K562 (cell line): ENCODE measurements around the gene PDLIM7. TPM values are rescaled to one million over a fixed set of nuclear protein-coding genes. Genes with fewer than 3 reads are reported as not detected.
A peak's percentile ranks its signal among the peaks of the same experiment; 100 is the strongest.

Source experiments
- ETV1 ChIP-seq: fragments of 450-650 bp; conservative IDR thresholded peaks from 2 replicates; pipeline ENCODE4 v1.6.1; 2016; ENCODE audit warnings: missing genetic modification characterization, control low read depth, low read depth, missing compliant biosample characterization
- ETV6 ChIP-seq, 3 experiments: fragments of 150-350 bp in 1 of 3; sonication (generic) in 1 of 3; formaldehyde crosslinking in 1 of 3; IDR thresholded peaks; 2 replicates each; pipeline versions ENCODE4 v1.6.1 to v1.8.0; 2014 to 2022; ENCODE audit warnings: borderline replicate concordance in 2 of 3, low read depth in 2 of 3, antibody characterized with exemption in 1 of 3, low read length in 1 of 3, mild to moderate bottlenecking in 1 of 3, missing genetic modification reagents in 1 of 3
- GABPB1 ChIP-seq: sonication (generic); formaldehyde crosslinking; IDR thresholded peaks from 2 replicates; pipeline ENCODE4 v1.8.0; 2022; ENCODE audit warnings: mild to moderate bottlenecking, missing genetic modification reagents
- IFI16 ChIP-seq: fragments of 250-450 bp; sonication (Bioruptor Pico); IDR thresholded peaks from 2 replicates; pipeline ENCODE4 v2.1.2; 2022; ENCODE audit warnings: mild to moderate bottlenecking, inconsistent platforms
- MAZ ChIP-seq, 2 experiments: fragments of 450-650 bp in 1 of 2; sonication (generic) in 1 of 2; formaldehyde crosslinking; IDR thresholded peaks in 1 of 2; conservative IDR thresholded peaks in 1 of 2; 2 replicates each; pipeline versions ENCODE4 v1.4.0 to v1.5.0; 2020; ENCODE audit warnings: mild to moderate bottlenecking in 1 of 2, missing genetic modification reagents in 1 of 2
- MBD2 ChIP-seq: sonication (generic); IDR thresholded peaks from 2 replicates; pipeline ENCODE4 v1.6.1; 2016; ENCODE audit warnings: low read depth, borderline replicate concordance
- POLR2G ChIP-seq: fragments of 200-400 bp; formaldehyde crosslinking; IDR thresholded peaks from 2 replicates; pipeline ENCODE4 v1.6.1; 2017; ENCODE audit warnings: low read depth, mild to moderate bottlenecking, antibody characterized with exemption, low read length, moderate library complexity
- ZBTB17 ChIP-seq: fragments of 450-650 bp; formaldehyde crosslinking; IDR thresholded peaks from 2 replicates; pipeline ENCODE4 v1.4.0; 2020; ENCODE audit warnings: mild to moderate bottlenecking
- ZNF76 ChIP-seq: fragments of 250-450 bp; sonication (Bioruptor Pico); IDR thresholded peaks from 2 replicates; pipeline ENCODE4 v1.4.0; 2020; ENCODE audit warnings: mild to moderate bottlenecking, moderate library complexity, borderline replicate concordance
- polyA plus RNA-seq, 8 experiments: library from polyadenylated mRNA; depleted of rRNA in 4 of 8; stranded (reverse) in 5 of 8; unstranded in 3 of 8; fragments of >200 nt; fragmentation: Nextera tagmentation in 2 of 8; fragmentation: Illumina TruSeq in 1 of 8; extraction: Ambion mirVana in 2 of 8; extraction: Trizol in 1 of 8; gene quantifications; 2 replicates each; pipeline versions ENCODE4 v1.2.1 to v1.2.3, GENCODE V29; 2011 to 2014; ENCODE audit warnings: inconsistent platforms in 1 of 8, missing spikeins in 1 of 8
- total RNA-seq, 7 experiments: library from RNA; depleted of rRNA in 6 of 7; stranded (reverse); fragments of >200 nt in 6 of 7; fragmentation: Illumina TruSeq in 2 of 7; extraction: Trizol in 2 of 7; gene quantifications; 2 replicates each; pipeline versions ENCODE4 v1.2.1 to v1.2.3, GENCODE V29; 2011 to 2021; ENCODE audit warnings: low replicate concordance in 1 of 7
- TF ChIP-seq, protein P1 (sequence below), 2 experiments: fragments of 450-650 bp in 1 of 2; IDR thresholded peaks; 2 replicates each; pipeline ENCODE4 v1.6.1; 2011 to 2017; ENCODE audit warnings: low read depth in 2 of 2, antibody characterized with exemption in 1 of 2, borderline replicate concordance in 1 of 2, low read length in 1 of 2, mild to moderate bottlenecking in 1 of 2, mixed read lengths in 1 of 2; ENCODE audit not compliant: control insufficient read depth in 1 of 2
- TF ChIP-seq, protein P2 (sequence below): fragments of 450-650 bp; IDR thresholded peaks from 2 replicates; pipeline ENCODE4 v1.6.1; 2017; ENCODE audit warnings: antibody characterized with exemption, mild to moderate bottlenecking
- TF ChIP-seq, protein P3 (sequence below), 3 experiments: fragments of 200-800 bp in 1 of 3; fragments of 250-450 bp in 1 of 3; fragments of 450-650 bp in 1 of 3; sonication (Bioruptor Pico) in 1 of 3; sonication (Bioruptor generic) in 1 of 3; formaldehyde crosslinking in 1 of 3; IDR thresholded peaks; 2 replicates each; pipeline versions ENCODE4 v1.6.1 to v1.8.0; 2016 to 2022; ENCODE audit warnings: mild to moderate bottlenecking in 2 of 3, missing genetic modification characterization in 2 of 3, missing compliant biosample characterization in 1 of 3, moderate library complexity in 1 of 3

PDLIM7 gene
- total and polyA plus RNA-seq, 9 of the 15 experiments (the other 6 are each of a cell fraction or from before 2014, with no cell fraction given), result 2.1 to 124 (median 32.6) TPM

DNA sequence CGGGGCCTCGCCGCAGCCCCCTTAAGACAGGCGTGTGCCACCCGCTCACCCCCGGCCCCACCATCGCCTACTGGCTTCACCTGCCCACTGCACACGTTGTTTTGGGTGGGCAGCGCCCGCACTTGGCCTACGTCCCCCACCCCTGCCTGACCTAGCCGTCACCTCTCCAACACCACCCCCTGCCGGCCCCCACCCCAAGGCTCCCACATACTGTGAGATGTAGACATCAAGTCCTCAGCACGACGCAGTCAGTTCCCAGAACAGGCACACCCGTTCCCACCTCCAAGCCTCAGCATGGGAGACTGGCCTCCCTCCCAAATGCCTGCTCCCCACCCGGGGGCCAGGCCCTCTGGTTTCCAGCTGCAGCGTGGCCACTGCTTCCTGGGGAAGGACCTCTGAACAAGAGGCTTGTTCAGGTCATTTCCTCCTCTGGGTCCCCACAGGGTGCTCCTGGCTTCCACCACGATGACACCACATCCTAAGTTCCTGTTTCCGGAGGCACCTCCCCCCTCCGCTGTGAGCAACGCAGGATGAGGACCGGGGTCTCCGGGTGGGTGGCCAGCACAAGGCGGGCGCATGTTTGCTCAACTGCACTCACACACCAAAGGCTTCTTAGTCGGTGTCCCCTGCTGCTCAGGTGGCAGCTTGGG lies 35.3 kb downstream of the PDLIM7 start (continued):
- TF ChIP-seq, protein P1, sequence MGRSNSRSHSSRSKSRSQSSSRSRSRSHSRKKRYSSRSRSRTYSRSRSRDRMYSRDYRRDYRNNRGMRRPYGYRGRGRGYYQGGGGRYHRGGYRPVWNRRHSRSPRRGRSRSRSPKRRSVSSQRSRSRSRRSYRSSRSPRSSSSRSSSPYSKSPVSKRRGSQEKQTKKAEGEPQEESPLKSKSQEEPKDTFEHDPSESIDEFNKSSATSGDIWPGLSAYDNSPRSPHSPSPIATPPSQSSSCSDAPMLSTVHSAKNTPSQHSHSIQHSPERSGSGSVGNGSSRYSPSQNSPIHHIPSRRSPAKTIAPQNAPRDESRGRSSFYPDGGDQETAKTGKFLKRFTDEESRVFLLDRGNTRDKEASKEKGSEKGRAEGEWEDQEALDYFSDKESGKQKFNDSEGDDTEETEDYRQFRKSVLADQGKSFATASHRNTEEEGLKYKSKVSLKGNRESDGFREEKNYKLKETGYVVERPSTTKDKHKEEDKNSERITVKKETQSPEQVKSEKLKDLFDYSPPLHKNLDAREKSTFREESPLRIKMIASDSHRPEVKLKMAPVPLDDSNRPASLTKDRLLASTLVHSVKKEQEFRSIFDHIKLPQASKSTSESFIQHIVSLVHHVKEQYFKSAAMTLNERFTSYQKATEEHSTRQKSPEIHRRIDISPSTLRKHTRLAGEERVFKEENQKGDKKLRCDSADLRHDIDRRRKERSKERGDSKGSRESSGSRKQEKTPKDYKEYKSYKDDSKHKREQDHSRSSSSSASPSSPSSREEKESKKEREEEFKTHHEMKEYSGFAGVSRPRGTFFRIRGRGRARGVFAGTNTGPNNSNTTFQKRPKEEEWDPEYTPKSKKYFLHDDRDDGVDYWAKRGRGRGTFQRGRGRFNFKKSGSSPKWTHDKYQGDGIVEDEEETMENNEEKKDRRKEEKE (IDR thresholded peaks at IDR 0.05; ENCODE audit: borderline replicate concordance in 1 of 2, control insufficient read depth in 1 of 2, low read depth in 2 of 2, low read length in 1 of 2), result no peak
- TF ChIP-seq POLR2G (peak; percentile 60; the same call in 1 of the 2 replicates), GABPB1 (peak; percentile 61; the same call in 1 of the 2 replicates), ZNF76 (CRISPR knock-in tag) (no peak), ETV6 (IDR thresholded peaks at IDR 0.05; ENCODE audit: borderline replicate concordance in 1 of 2, low read depth in 2 of 2, low read length in 1 of 2) (peak in 1 of 2 experiments; percentile 53; a peak in 2 of 4 replicates), ETV6 (CRISPR knock-in tag; IDR thresholded peaks at IDR 0.05; ENCODE audit: borderline replicate concordance) (no peak), MBD2 (no peak), IFI16 (no peak), ZBTB17 (CRISPR knock-in tag) (no peak), MAZ (CRISPR knock-in tag; conservative IDR thresholded peaks at IDR 0.05 in 1 of 2, IDR thresholded peaks at IDR 0.05 in 1 of 2) (peak; percentile 21 to 40; a peak in 1 of 4 replicates), ETV1 (0 out of 2 replicates have a peak, but pooled peaks have one; percentile 41)
- TF ChIP-seq, protein P2, sequence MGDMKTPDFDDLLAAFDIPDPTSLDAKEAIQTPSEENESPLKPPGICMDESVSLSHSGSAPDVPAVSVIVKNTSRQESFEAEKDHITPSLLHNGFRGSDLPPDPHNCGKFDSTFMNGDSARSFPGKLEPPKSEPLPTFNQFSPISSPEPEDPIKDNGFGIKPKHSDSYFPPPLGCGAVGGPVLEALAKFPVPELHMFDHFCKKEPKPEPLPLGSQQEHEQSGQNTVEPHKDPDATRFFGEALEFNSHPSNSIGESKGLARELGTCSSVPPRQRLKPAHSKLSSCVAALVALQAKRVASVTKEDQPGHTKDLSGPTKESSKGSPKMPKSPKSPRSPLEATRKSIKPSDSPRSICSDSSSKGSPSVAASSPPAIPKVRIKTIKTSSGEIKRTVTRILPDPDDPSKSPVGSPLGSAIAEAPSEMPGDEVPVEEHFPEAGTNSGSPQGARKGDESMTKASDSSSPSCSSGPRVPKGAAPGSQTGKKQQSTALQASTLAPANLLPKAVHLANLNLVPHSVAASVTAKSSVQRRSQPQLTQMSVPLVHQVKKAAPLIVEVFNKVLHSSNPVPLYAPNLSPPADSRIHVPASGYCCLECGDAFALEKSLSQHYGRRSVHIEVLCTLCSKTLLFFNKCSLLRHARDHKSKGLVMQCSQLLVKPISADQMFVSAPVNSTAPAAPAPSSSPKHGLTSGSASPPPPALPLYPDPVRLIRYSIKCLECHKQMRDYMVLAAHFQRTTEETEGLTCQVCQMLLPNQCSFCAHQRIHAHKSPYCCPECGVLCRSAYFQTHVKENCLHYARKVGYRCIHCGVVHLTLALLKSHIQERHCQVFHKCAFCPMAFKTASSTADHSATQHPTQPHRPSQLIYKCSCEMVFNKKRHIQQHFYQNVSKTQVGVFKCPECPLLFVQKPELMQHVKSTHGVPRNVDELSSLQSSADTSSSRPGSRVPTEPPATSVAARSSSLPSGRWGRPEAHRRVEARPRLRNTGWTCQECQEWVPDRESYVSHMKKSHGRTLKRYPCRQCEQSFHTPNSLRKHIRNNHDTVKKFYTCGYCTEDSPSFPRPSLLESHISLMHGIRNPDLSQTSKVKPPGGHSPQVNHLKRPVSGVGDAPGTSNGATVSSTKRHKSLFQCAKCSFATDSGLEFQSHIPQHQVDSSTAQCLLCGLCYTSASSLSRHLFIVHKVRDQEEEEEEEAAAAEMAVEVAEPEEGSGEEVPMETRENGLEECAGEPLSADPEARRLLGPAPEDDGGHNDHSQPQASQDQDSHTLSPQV, result peak; percentile 56
- TF ChIP-seq, protein P3, sequence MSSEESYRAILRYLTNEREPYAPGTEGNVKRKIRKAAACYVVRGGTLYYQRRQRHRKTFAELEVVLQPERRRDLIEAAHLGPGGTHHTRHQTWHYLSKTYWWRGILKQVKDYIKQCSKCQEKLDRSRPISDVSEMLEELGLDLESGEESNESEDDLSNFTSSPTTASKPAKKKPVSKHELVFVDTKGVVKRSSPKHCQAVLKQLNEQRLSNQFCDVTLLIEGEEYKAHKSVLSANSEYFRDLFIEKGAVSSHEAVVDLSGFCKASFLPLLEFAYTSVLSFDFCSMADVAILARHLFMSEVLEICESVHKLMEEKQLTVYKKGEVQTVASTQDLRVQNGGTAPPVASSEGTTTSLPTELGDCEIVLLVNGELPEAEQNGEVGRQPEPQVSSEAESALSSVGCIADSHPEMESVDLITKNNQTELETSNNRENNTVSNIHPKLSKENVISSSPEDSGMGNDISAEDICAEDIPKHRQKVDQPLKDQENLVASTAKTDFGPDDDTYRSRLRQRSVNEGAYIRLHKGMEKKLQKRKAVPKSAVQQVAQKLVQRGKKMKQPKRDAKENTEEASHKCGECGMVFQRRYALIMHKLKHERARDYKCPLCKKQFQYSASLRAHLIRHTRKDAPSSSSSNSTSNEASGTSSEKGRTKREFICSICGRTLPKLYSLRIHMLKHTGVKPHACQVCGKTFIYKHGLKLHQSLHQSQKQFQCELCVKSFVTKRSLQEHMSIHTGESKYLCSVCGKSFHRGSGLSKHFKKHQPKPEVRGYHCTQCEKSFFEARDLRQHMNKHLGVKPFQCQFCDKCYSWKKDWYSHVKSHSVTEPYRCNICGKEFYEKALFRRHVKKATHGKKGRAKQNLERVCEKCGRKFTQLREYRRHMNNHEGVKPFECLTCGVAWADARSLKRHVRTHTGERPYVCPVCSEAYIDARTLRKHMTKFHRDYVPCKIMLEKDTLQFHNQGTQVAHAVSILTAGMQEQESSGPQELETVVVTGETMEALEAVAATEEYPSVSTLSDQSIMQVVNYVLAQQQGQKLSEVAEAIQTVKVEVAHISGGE (CRISPR knock-in tag; IDR thresholded peaks at IDR 0.05), result peak in 1 of 3 experiments; percentile 89; a peak in 3 of 6 replicates
